Breast epithelium (tissue), 3 donors: ENCODE data around the gene ITPR2.

ENCODE experiments used
- POLR2A ChIP-seq: fragments of 450-650 bp; IDR thresholded peaks from one replicate; pipeline ENCODE4 v1.6.1; 2016; ENCODE audit warnings: antibody characterized with exemption, mild to moderate bottlenecking, moderate library complexity
- POLR2AphosphoS5 ChIP-seq, 3 donors: sonication (generic); formaldehyde crosslinking; IDR thresholded peaks; one replicate each; pipeline ENCODE4 v1.6.1; 2017; ENCODE audit warnings: antibody characterized with exemption in 3 of 3
- TF ChIP-seq, protein P1 (sequence below), 3 donors: fragments of 450-650 bp; IDR thresholded peaks; one replicate each; pipeline ENCODE4 v1.5.1; 2016 to 2017; ENCODE audit warnings: antibody characterized with exemption in 3 of 3, mild to moderate bottlenecking in 3 of 3, moderate library complexity in 3 of 3

GRCh38 chr12:26736563-26737486 lies 96.2 kb downstream of the ITPR2 start:
- TF ChIP-seq, protein P1, sequence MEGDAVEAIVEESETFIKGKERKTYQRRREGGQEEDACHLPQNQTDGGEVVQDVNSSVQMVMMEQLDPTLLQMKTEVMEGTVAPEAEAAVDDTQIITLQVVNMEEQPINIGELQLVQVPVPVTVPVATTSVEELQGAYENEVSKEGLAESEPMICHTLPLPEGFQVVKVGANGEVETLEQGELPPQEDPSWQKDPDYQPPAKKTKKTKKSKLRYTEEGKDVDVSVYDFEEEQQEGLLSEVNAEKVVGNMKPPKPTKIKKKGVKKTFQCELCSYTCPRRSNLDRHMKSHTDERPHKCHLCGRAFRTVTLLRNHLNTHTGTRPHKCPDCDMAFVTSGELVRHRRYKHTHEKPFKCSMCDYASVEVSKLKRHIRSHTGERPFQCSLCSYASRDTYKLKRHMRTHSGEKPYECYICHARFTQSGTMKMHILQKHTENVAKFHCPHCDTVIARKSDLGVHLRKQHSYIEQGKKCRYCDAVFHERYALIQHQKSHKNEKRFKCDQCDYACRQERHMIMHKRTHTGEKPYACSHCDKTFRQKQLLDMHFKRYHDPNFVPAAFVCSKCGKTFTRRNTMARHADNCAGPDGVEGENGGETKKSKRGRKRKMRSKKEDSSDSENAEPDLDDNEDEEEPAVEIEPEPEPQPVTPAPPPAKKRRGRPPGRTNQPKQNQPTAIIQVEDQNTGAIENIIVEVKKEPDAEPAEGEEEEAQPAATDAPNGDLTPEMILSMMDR (IDR thresholded peaks at IDR 0.05) = no peak
- no peak for TF ChIP-seq POLR2A
- TF ChIP-seq POLR2AphosphoS5 (IDR thresholded peaks at IDR 0.05) = no peak
